ENCODE data around the gene ARFIP1.
"Not testable (repeated sequence)": the region's sequence is repeated elsewhere in the genome, so short reads cannot be mapped to it uniquely, and the experiment has no call there.

Gene ARFIP1

DNA sequence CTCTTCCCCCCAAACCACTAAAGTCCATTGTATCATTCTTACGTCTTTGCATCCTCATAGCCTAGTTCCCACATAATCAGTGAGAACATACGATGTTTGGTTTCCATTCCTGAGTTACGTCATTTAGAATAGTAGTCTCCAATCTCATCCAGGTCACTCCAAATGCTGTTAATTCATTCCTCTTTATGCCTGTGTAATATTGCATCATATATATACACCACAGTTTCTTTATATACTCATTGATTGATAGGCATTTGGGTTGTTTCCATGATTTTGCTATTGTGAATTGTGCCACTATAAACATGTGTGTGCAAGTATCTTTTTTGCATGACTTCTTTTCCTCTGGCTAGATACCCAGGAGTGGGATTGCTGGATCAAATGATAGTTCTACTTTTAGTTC, 57.2 kb downstream of the ARFIP1 start:
- no peak overlapping the region for H3K4me3 ChIP-seq (replicated peaks; ENCODE audit: low read depth, low read length)
- TF ChIP-seq, protein P1, sequence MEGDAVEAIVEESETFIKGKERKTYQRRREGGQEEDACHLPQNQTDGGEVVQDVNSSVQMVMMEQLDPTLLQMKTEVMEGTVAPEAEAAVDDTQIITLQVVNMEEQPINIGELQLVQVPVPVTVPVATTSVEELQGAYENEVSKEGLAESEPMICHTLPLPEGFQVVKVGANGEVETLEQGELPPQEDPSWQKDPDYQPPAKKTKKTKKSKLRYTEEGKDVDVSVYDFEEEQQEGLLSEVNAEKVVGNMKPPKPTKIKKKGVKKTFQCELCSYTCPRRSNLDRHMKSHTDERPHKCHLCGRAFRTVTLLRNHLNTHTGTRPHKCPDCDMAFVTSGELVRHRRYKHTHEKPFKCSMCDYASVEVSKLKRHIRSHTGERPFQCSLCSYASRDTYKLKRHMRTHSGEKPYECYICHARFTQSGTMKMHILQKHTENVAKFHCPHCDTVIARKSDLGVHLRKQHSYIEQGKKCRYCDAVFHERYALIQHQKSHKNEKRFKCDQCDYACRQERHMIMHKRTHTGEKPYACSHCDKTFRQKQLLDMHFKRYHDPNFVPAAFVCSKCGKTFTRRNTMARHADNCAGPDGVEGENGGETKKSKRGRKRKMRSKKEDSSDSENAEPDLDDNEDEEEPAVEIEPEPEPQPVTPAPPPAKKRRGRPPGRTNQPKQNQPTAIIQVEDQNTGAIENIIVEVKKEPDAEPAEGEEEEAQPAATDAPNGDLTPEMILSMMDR (IDR thresholded peaks at IDR 0.05; ENCODE audit: low read length, missing control alignments), result no peak
- no peak for DNase-seq (ENCODE audit: low read depth)

- H3K4me3 ChIP-seq (replicated peaks; ENCODE audit: low read depth, low read length); DNase-seq (ENCODE audit: low read depth): not testable (repeated sequence)
Measured at GRCh38 chr4:152839729-152840128, 60.0 kb downstream of the ARFIP1 start.

GRCh38 chr4:152843481-152844090, 63.8 kb downstream of the ARFIP1 start:
- TF ChIP-seq, protein P1 (IDR thresholded peaks at IDR 0.05; ENCODE audit: low read length, missing control alignments), result no peak
- no peak overlapping the region for H3K4me3 ChIP-seq (replicated peaks; ENCODE audit: low read depth, low read length)
- DNase-seq (ENCODE audit: low read depth), result no peak

- H3K4me3 ChIP-seq (replicated peaks; ENCODE audit: low read depth, low read length), result no peak overlapping the region
- DNase-seq (ENCODE audit: low read depth), result no peak
- TF ChIP-seq, protein P1 (IDR thresholded peaks at IDR 0.05; ENCODE audit: low read length, missing control alignments), result no peak
Measured at GRCh38 chr4:152847376-152847775, 67.6 kb downstream of the ARFIP1 start.

GRCh38 chr4:152848508-152848907, 68.8 kb downstream of the ARFIP1 start:
- H3K4me3 ChIP-seq (replicated peaks; ENCODE audit: low read depth, low read length), result no peak overlapping the region
- TF ChIP-seq, protein P1 (IDR thresholded peaks at IDR 0.05; ENCODE audit: low read length, missing control alignments), result no peak
- no peak for DNase-seq (ENCODE audit: low read depth)

DNA sequence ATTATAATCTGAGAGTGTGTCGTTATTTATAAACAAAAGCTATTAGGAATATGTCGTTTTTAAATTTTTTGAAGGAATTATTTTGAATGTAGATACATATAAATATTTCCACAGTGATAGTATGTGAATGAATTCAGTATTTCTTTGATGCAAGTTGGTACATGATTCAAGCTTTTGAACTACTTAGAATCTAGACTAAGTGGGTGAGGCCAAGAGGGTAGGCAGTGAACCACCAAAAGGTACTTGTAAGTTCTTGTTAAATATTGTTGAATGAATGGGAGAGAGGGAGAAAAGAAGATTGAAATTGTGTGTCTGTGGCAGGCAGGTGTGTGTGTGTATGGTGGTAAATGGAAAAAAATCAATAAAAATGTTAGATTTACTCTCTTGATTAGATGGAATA, 69.6 kb downstream of the ARFIP1 start:
- TF ChIP-seq, protein P1 (IDR thresholded peaks at IDR 0.05; ENCODE audit: low read length, missing control alignments), result no peak

DNA sequence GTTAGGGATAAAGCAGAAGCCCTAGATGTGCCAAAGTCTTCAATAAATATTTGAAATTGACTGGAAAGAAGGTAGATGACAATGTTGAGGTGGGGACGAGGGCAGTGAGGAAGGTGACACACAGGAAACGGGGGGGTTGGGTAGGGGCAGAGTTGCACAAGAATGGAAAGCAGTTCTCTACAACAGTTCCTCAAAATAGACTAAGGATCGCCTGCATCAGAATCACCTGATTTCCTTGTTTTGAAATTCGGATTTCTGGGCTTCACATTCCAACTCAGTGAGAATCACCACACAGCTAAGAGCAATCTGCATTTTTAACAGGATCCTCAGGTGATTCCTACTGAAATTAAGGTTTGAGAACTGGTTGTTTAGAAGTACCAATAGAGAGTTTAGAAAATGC, 70.6 kb downstream of the ARFIP1 start:
- DNase-seq (ENCODE audit: low read depth), result peak; percentile 68
- TF ChIP-seq, protein P1 (IDR thresholded peaks at IDR 0.05; ENCODE audit: low read length, missing control alignments), result no peak
- H3K4me3 ChIP-seq (replicated peaks; ENCODE audit: low read depth, low read length), result no peak overlapping the region

More for the DNA sequence above, 69.6 kb downstream of the ARFIP1 start:
- DNase-seq (ENCODE audit: low read depth), result no peak
- no peak overlapping the region for H3K4me3 ChIP-seq (replicated peaks; ENCODE audit: low read depth, low read length)
